K562 (cell line): ENCODE results near the gene GRK3. TPM values are rescaled to one million over a fixed set of nuclear protein-coding genes. Genes with fewer than 3 reads are reported as not detected.

ENCODE experiments used
- ATAC-seq: fragments of 200-7000 bp; cut with Tn5 transposase; 3 replicates; pipeline ENCODE4 v1.9.1; 2020; ENCODE audit warnings: moderate library complexity
- BruUV-seq: library from RNA; stranded (reverse); fragments of 400-500 nt; replicated peaks from 2 replicates; lab custom pipeline; 2021; lab: Mats Ljungman, UMichigan
- CTCF ChIA-PET: fragments of 300-600 bp; formaldehyde crosslinking; extraction: SDS; loops from one replicate; lab custom pipeline; 2021; ENCODE audit warnings: low intra/inter-chr PET ratio; lab: Yijun Ruan, JAX
- POLR2A ChIA-PET: fragments of 300-600, 350-650 bp; sonication (Branson Sonifier 250); formaldehyde crosslinking; extraction: SDS; loops from one replicate; lab custom pipeline; 2021; ENCODE audit warnings: antibody characterized with exemption, inconsistent platforms; lab: Yijun Ruan, JAX
- DNase-seq, 4 experiments: peaks; one replicate each; pipeline versions ENCODE4 v3.0.0 to v3.0.0-alpha.2; 2011 to 2018; ENCODE audit warnings: low spot score in 3 of 4, mixed read lengths in 3 of 4; ENCODE audit errors: extremely low read depth in 1 of 4
- FAIRE-seq: peaks from 2 replicates; lab custom pipeline; 2011; peaks lifted over from hg19 to GRCh38; lab: Jason Lieb, UNC
- H2AFZ ChIP-seq: 2 replicates; pipeline ENCODE4 v1.6.0; 2011; ENCODE audit warnings: low read depth, low read length, control low read depth, inconsistent platforms
- H3K27ac ChIP-seq: fragments of 200-600 bp; 3 replicates; pipeline ENCODE4 v1.8.0; 2011; ENCODE audit warnings: low read depth, mild to moderate bottlenecking, control low read depth, inconsistent platforms, low read length, moderate library complexity, mixed read lengths; ENCODE audit errors: extremely low read depth
- H3K27me3 ChIP-seq, 2 experiments: fragments of 300-600 bp in 1 of 2; 2 replicates in 1 of 2; 3 replicates in 1 of 2; pipeline versions ENCODE4 v1.6.0 to v1.8.0; 2011; ENCODE audit warnings: inconsistent platforms in 2 of 2, low read length in 2 of 2, mild to moderate bottlenecking in 1 of 2, mixed read lengths in 1 of 2, moderate library complexity in 1 of 2; ENCODE audit not compliant: control insufficient read depth in 2 of 2, insufficient read depth in 2 of 2
- H3K36me3 ChIP-seq: fragments of 300-600 bp; 3 replicates; pipeline ENCODE4 v1.8.0; 2011; ENCODE audit warnings: mild to moderate bottlenecking, low read length, inconsistent platforms; ENCODE audit not compliant: control insufficient read depth, insufficient read depth
- H3K4me1 ChIP-seq, 2 experiments: fragments of 200-600 bp in 1 of 2; replicated peaks in 1 of 2; 2 replicates in 1 of 2; 3 replicates in 1 of 2; pipeline versions ENCODE4 v1.5.1 to v1.8.0; 2011; ENCODE audit warnings: inconsistent platforms in 2 of 2, low read length in 2 of 2, mild to moderate bottlenecking in 1 of 2, mixed read lengths in 1 of 2, moderate library complexity in 1 of 2; ENCODE audit not compliant: control insufficient read depth in 2 of 2, insufficient read depth in 2 of 2
- H3K4me2 ChIP-seq: 2 replicates; pipeline ENCODE4 v1.6.1; 2011; ENCODE audit warnings: low read length, control low read depth, inconsistent platforms, mixed read lengths; ENCODE audit not compliant: insufficient read depth
- H3K4me3 ChIP-seq: fragments of 200-600 bp; sonication (generic), shearing (Covaris generic); 2 replicates; pipeline ENCODE4 v1.5.1; 2016; ENCODE audit warnings: control low read depth, inconsistent platforms
- H3K79me2 ChIP-seq: fragments of 200-600 bp; 3 replicates; pipeline ENCODE4 v1.8.0; 2011; ENCODE audit warnings: low read length, inconsistent platforms; ENCODE audit not compliant: control insufficient read depth, insufficient read depth
- H3K9ac ChIP-seq, 2 experiments: 2 replicates each; pipeline versions ENCODE4 v1.6.0 to v1.6.1; 2011; ENCODE audit warnings: low read depth in 2 of 2, low read length in 2 of 2, control low read depth in 1 of 2, inconsistent platforms in 1 of 2, mild to moderate bottlenecking in 1 of 2, mixed read lengths in 1 of 2; ENCODE audit not compliant: insufficient read depth in 1 of 2
- H3K9me1 ChIP-seq: one replicate; pipeline ENCODE4 v1.6.0; 2011; ENCODE audit warnings: inconsistent platforms, mild to moderate bottlenecking, low read length, moderate library complexity; ENCODE audit not compliant: control insufficient read depth, insufficient read depth
- H3K9me3 ChIP-seq: replicated peaks from 2 replicates; pipeline ENCODE4 v1.5.1; 2011; ENCODE audit warnings: low read depth, low read length, inconsistent platforms; ENCODE audit not compliant: control insufficient read depth, insufficient read depth
- H4K20me1 ChIP-seq: replicated peaks from 2 replicates; pipeline ENCODE4 v1.6.1; 2011; ENCODE audit warnings: low read length, inconsistent platforms, mixed read lengths; ENCODE audit not compliant: control insufficient read depth, insufficient read depth
- CBFA2T2 ChIP-seq: fragments of 450-650 bp; conservative IDR thresholded peaks from 2 replicates; pipeline ENCODE4 v1.6.1; 2017; ENCODE audit warnings: mild to moderate bottlenecking
- CBFA2T3 ChIP-seq: fragments of 450-650 bp; IDR thresholded peaks from 2 replicates; pipeline ENCODE4 v1.6.1; 2017
- FOXK2 ChIP-seq, 2 experiments: fragments of 450-650 bp; IDR thresholded peaks in 1 of 2; conservative IDR thresholded peaks in 1 of 2; 2 replicates each; pipeline ENCODE4 v1.6.1; 2016; ENCODE audit warnings: low read depth in 2 of 2, mild to moderate bottlenecking in 1 of 2
- HDAC2 ChIP-seq: fragments of 450-650 bp; IDR thresholded peaks from 2 replicates; pipeline ENCODE4 v1.6.1; 2016; ENCODE audit warnings: mild to moderate bottlenecking
- HDAC6 ChIP-seq: IDR thresholded peaks from 2 replicates; pipeline ENCODE4 v1.6.1; 2012; ENCODE audit warnings: low read depth, mild to moderate bottlenecking, control low read depth, inconsistent platforms, low read length, moderate library complexity
- MXI1 ChIP-seq: IDR thresholded peaks from 2 replicates; pipeline ENCODE4 v1.6.1; 2011; ENCODE audit warnings: low read depth, mild to moderate bottlenecking, improper control_type of control experiment, low read length
- SAP30 ChIP-seq: fragments of 200-600 bp; sonication (generic); IDR thresholded peaks from 2 replicates; pipeline ENCODE4 v1.6.1; 2012; ENCODE audit warnings: borderline replicate concordance, low read depth, mild to moderate bottlenecking, moderate library complexity, low read length, control low read depth, inconsistent platforms; ENCODE audit not compliant: insufficient read depth, poor library complexity, severe bottlenecking
- SIX5 ChIP-seq, 2 experiments: IDR thresholded peaks; 2 replicates each; pipeline ENCODE4 v1.6.1; 2011; ENCODE audit warnings: low read length in 2 of 2, borderline replicate concordance in 1 of 2, low read depth in 1 of 2, mild to moderate bottlenecking in 1 of 2, moderate library complexity in 1 of 2; ENCODE audit not compliant: insufficient read depth in 1 of 2
- SLC30A9 ChIP-seq: fragments of 250-450 bp; sonication (Bioruptor Pico); IDR thresholded peaks from 2 replicates; pipeline ENCODE4 v1.8.0; 2022; ENCODE audit warnings: mild to moderate bottlenecking, moderate library complexity
- SRSF7 ChIP-seq: fragments of 200-400 bp; formaldehyde crosslinking; optimal IDR thresholded peaks from 2 replicates; pipeline ENCODE3; 2017; ENCODE audit warnings: mild to moderate bottlenecking, low read depth, low read length
- TAL1 ChIP-seq: fragments of 450-650 bp; IDR thresholded peaks from 2 replicates; pipeline ENCODE4 v1.6.1; 2016; ENCODE audit warnings: mild to moderate bottlenecking
- THAP12 ChIP-seq: fragments of 250-450 bp; sonication (Bioruptor Pico); IDR thresholded peaks from 2 replicates; pipeline ENCODE4 v1.9.0; 2021; ENCODE audit warnings: mild to moderate bottlenecking, inconsistent platforms
- U2AF2 ChIP-seq: fragments of 200-400 bp; formaldehyde crosslinking; optimal IDR thresholded peaks from 2 replicates; pipeline ENCODE3; 2017; ENCODE audit warnings: low read depth, mild to moderate bottlenecking, low read length
- ZNF644 ChIP-seq: fragments of 200-800 bp; sonication (Bioruptor generic); IDR thresholded peaks from 2 replicates; pipeline ENCODE4 v1.6.1; 2016; ENCODE audit warnings: low read depth, missing genetic modification characterization, missing compliant biosample characterization
- WGBS: fragments of 100-300 bp; shearing (Covaris generic); methylation state at CpG from one replicate; pipeline ENCODE4 v1.1.6; 2016; ENCODE audit warnings: low coverage, mixed read lengths; ENCODE audit not compliant: insufficient coverage; ENCODE audit errors: missing lambda C conversion rate; 5-methylcytosine and 5-hydroxymethylcytosine counted together
- in situ Hi-C: fragments of 300-500 bp; cut with MboI; formaldehyde crosslinking; loops from 4 replicates; pipeline ENCODE4 v1.15.0; 2018; ENCODE audit warnings: inconsistent platforms, mixed read lengths
- intact Hi-C: fragments of 100-400 bp; cut with micrococcal nuclease; formaldehyde crosslinking; loops from 2 replicates; pipeline ENCODE4 v1.14.2; 2022
- polyA plus RNA-seq, 8 experiments: library from polyadenylated mRNA; depleted of rRNA in 4 of 8; stranded (reverse) in 5 of 8; unstranded in 3 of 8; fragments of >200 nt; fragmentation: Nextera tagmentation in 2 of 8; fragmentation: Illumina TruSeq in 1 of 8; extraction: Ambion mirVana in 2 of 8; extraction: Trizol in 1 of 8; gene quantifications; 2 replicates each; pipeline versions ENCODE4 v1.2.1 to v1.2.3, GENCODE V29; 2011 to 2014; ENCODE audit warnings: inconsistent platforms in 1 of 8, missing spikeins in 1 of 8
- total RNA-seq, 7 experiments: library from RNA; depleted of rRNA in 6 of 7; stranded (reverse); fragments of >200 nt in 6 of 7; fragmentation: Illumina TruSeq in 2 of 7; extraction: Trizol in 2 of 7; gene quantifications; 2 replicates each; pipeline versions ENCODE4 v1.2.1 to v1.2.3, GENCODE V29; 2011 to 2021; ENCODE audit warnings: low replicate concordance in 1 of 7
- TF ChIP-seq, protein P1 (sequence below): fragments of 250-450 bp; sonication (Bioruptor Pico); IDR thresholded peaks from 2 replicates; pipeline ENCODE4 v1.5.1; 2021; ENCODE audit warnings: mild to moderate bottlenecking

GRK3 gene
- total and polyA plus RNA-seq, 9 of the 15 experiments (the other 6 are each of a cell fraction or from before 2014, with no cell fraction given) = 1.4 to 7.6 (median 3.6) TPM

DNA sequence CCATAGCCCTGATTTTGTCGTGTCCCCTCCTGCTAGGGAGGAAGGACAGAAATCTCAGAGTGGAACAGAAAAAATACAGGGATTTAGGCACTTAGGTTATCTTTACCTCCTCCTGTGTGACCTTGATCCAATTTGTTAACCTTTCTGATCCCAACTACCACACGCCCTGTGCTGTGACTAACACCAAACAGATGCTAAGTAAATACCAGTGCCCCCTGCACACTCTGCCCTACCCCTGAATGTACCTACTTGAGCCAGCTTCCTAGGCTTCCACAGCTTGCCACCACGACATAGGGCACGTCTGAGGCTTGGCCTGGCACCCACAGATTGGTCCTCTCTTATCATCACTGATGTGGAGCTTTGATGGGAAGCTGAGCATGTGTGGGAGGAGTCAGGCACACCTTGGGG is 186.7 kb downstream of the GRK3 start (continued):
- TF ChIP-seq, protein P1, sequence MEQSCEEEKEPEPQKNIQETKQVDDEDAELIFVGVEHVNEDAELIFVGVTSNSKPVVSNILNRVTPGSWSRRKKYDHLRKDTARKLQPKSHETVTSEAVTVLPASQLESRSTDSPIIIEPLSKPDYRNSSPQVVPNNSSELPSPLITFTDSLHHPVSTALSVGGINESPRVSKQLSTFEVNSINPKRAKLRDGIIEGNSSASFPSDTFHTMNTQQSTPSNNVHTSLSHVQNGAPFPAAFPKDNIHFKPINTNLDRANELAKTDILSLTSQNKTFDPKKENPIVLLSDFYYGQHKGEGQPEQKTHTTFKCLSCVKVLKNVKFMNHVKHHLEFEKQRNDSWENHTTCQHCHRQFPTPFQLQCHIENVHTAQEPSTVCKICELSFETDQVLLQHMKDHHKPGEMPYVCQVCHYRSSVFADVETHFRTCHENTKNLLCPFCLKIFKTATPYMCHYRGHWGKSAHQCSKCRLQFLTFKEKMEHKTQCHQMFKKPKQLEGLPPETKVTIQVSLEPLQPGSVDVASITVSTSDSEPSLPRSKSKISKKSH (CRISPR knock-in tag) = no peak
- peak; percentile 66 for TF ChIP-seq CBFA2T3
- TF ChIP-seq SLC30A9 (CRISPR knock-in tag) = no peak
- TF ChIP-seq SRSF7 = no peak
- TF ChIP-seq TAL1 = peak; percentile 27; the same call in 1 of the 2 replicates
- TF ChIP-seq FOXK2 (conservative IDR thresholded peaks at IDR 0.05 in 1 of 2, IDR thresholded peaks at IDR 0.05 in 1 of 2; ENCODE audit: low read depth in 2 of 2) = no peak
- TF ChIP-seq HDAC2 = peak; percentile 40; the same call in 1 of the 2 replicates
- peak; percentile 51; the same call in 1 of the 2 replicates for TF ChIP-seq CBFA2T2
- TF ChIP-seq SIX5 (IDR thresholded peaks at IDR 0.05; ENCODE audit: borderline replicate concordance in 1 of 2, insufficient read depth in 1 of 2, low read depth in 1 of 2, low read length in 2 of 2) = no peak
- no peak for TF ChIP-seq U2AF2

DNA sequence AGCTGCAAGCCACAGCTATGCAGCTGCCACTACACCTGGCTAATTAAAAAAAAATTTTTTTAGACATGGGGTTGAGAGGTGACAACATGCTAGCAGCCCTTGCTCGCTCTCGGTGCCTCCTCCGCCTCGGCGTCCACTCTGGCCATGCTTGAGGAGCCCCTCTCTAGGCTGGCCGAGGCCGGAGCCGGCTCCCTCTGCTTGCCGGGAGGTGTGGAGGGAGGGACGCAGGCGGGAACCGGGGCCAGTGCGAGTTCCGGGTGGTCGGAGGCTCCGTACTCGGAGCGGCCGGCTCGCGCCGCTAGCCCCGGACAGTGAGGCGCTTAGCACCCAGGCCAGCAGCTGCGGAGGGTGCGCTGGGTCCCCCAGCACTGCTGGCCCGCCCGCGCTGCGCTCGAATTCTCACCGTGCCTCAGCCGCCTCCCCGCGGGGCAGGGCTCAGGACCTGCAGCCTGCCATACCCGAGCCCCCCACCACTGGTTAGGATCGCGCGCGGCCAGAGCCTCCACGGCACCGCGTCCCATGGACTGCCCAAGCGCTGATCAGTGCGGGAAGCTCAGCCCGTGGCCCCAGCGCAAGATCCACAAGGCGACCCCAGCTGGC is 188.2 kb downstream of the GRK3 start:
- Histone ChIP-seq H3K79me2 (peaks cover 47% of the 10 kb centered on the region), H3K9me3 (no peaks in the 10 kb centered on the region), H3K36me3 (peaks cover 5% of the 10 kb centered on the region; the same call in 2 of the 3 replicates), H3K4me3 (no peak overlapping the region), H4K20me1 (peaks cover 63% of the 10 kb centered on the region), H3K4me2 (no peak overlapping the region), H3K9me1 (no peaks in the 10 kb centered on the region), H3K4me1 (peaks cover 15 to 36% of the 10 kb centered on the region in 2 experiments), H3K9ac (no peak overlapping the region), H2AFZ (no peak overlapping the region), H3K27ac (no peak overlapping the region), H3K27me3 (no peaks in the 10 kb centered on the region)
- WGBS = 96% methylated on average over 5 of the region's 48 CpGs
- ChIA-PET POLR2A (interaction anchor here (0.6 to 1.4 kb wide), 3 partner anchors 10 to 204 kb away, joined by 3 read pairs; partner anchors contain the start of gene MYO18B), CTCF (no interaction called here)
- DNase-seq (no peak), ATAC-seq (no peak), FAIRE-seq (no peak)
- in situ Hi-C loops = no loop called here
- no TSS peak for BruUV-seq
- intact Hi-C loops = no loop called here
- no peak for TF ChIP-seq ZNF644 (tag)
- no peak for TF ChIP-seq SAP30
- no peak for TF ChIP-seq THAP12 (CRISPR knock-in tag)
- TF ChIP-seq MXI1 = no peak
- no peak for TF ChIP-seq HDAC6
